GM12892 (cell line): ENCODE measurements around the gene TOX3.

Experiments used
- DNase-seq: peaks from one replicate; pipeline ENCODE4 v3.0.0; 2011; ENCODE audit not compliant: insufficient read length
- FAIRE-seq: peaks from 2 replicates; lab custom pipeline; 2011; peaks lifted over from hg19 to GRCh38; lab: Jason Lieb, UNC
- POLR2A ChIP-seq: IDR thresholded peaks from 2 replicates; pipeline ENCODE4 v1.6.1; 2011; ENCODE audit warnings: low read depth, low read length, control low read depth
- POLR2AphosphoS5 ChIP-seq: IDR thresholded peaks from 2 replicates; pipeline ENCODE4 v1.6.1; 2011; ENCODE audit warnings: low read depth, low read length, control low read depth
- TAF1 ChIP-seq: IDR thresholded peaks from 2 replicates; pipeline ENCODE4 v1.6.1; 2011; ENCODE audit warnings: low read depth, mild to moderate bottlenecking, control low read depth, low read length, borderline replicate concordance

TOX3 gene

GRCh38 chr16:52497067-52497816 is 49.7 kb downstream of the TOX3 start:
- TF ChIP-seq TAF1 (no peak), POLR2AphosphoS5 (no peak), POLR2A (no peak)
- FAIRE-seq (no peak), DNase-seq (no peak)

DNA sequence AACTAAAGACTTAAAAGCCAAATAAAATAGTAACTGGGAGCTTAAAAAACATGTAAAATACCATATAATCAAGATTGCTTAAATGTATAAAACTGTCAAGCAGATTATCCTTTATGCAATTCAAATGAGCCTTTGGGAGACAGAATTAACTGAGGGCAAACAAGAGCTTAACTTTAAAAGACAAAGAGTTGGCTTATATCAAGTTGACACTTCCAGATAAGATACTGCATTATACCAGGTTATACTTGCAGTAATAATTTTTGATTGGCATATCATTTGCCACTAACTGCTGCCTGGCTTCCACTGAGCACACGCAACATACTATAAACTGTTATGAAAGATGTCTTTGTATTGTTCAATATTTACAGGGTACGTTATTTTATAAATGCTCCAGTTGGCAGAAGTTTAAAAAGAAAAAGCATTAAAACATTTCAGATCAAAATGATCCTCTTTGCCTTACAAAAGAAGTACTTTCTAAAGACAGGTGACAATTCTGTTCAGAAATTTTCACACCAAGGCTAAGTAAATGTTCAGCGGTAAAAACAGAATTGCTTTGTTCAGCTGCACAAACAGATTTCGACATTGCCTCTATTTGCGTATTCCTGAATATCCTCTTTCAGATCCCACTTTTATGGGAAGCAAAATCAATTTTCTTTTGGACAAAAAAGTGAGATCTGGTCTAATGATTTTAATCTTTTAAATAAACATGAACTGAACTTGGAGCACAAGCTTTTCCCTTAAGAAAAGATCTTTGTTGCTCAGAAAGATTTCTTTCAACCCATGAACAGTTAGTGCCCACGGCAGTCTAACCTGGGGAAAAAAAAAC is 50.7 kb downstream of the TOX3 start:
- no peak for FAIRE-seq
- DNase-seq, result no peak
- no peak for TF ChIP-seq POLR2AphosphoS5
- TF ChIP-seq POLR2A, result no peak
- no peak for TF ChIP-seq TAF1

DNA sequence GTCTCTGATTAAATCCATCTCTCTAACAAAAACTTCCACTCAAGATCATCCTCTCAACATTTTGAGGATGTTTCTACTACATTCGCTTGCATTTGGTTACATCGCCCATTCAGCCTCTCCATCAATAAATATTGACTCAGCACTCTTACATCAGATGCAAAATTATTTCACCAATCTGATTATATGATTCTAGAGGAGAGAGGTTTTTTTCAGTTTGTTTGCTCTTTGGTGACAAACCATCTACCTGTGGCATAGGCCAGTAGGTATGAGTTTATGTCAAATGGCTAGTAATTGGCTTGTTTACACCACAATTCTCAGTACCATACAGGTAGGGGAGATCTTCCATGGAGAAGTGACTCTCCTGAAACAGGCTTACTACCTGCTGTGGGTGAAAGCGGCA is 52.3 kb downstream of the TOX3 start:
- DNase-seq, result no peak
- FAIRE-seq, result no peak
- TF ChIP-seq POLR2A (no peak), POLR2AphosphoS5 (no peak), TAF1 (no peak)

- DNase-seq (no peak), FAIRE-seq (no peak)
- TF ChIP-seq POLR2AphosphoS5, result no peak
- no peak for TF ChIP-seq POLR2A
- TF ChIP-seq TAF1, result no peak
Measured at GRCh38 chr16:52494145-52494544, 52.8 kb downstream of the TOX3 start.

GRCh38 chr16:52492789-52493357 is 54.1 kb downstream of the TOX3 start:
- TF ChIP-seq POLR2AphosphoS5 (no peak), TAF1 (no peak), POLR2A (no peak)
- FAIRE-seq (no peak), DNase-seq (no peak)

DNA sequence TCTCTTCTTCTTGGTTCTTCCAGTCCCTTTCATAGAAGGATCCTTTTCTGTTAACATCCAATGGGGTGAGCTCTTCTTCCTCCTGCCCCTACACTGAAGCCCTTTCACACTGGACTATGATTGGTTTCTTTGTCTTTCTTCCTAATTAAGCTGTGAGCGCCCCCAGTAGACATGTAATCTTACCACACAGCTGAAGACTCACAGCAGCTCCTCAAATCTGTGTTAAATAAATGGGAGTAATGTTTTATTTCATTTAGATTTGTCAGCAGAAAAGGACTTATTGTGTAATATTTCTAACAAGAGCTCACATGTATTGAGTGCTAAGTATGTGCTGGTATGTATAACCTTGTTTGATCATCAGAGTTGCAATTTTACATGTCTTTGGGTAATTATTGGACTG is 55.7 kb downstream of the TOX3 start:
- FAIRE-seq (no peak), DNase-seq (no peak)
- no peak for TF ChIP-seq POLR2A
- TF ChIP-seq POLR2AphosphoS5, result no peak
- TF ChIP-seq TAF1, result no peak

DNA sequence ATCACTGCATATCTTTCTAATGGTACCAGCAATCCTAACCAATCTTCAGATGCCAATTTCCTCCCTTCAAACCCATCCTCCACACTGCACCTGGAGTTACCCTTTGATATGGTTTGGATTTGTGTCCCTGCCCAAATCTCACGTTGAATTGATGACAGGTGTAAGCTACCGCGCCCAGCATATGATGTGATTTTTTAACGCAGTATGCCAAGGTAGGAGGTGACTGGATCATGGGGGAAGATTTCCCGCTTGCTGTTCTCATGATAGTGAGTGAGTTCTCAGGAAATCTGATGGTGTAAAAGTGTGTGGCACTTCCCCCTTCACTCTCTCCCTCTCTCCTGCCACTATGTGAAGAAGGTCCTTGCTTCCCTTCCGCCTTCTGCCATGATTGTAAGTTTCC is 57.0 kb downstream of the TOX3 start:
- DNase-seq (no peak), FAIRE-seq (no peak)
- no peak for TF ChIP-seq POLR2AphosphoS5
- TF ChIP-seq POLR2A, result no peak
- TF ChIP-seq TAF1, result no peak

DNA sequence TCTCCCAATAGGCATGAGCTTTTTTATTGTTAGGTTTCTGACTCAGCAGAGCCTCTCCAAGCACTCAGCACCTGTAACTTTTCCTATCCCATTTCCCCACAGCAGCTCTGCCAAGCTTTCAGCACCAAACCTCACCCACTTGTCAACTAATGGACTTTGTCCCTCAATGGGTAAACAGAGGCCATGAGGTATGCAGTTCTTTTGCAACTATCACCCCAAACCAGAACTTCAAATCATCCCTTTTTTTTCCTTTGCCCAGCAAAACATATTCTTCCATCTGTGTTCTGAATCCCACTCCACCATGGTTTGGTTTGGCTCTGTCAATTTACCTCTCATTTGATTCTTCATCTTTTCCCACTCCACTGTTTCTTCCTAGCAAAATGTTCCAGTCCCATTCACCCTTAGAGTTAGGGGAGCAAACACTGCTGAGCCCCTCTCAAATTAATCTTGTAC is 58.1 kb downstream of the TOX3 start:
- TF ChIP-seq TAF1 (no peak), POLR2A (no peak), POLR2AphosphoS5 (no peak)
- DNase-seq, result no peak
- FAIRE-seq, result no peak

- FAIRE-seq (no peak), DNase-seq (no peak)
- no peak for TF ChIP-seq POLR2A
- no peak for TF ChIP-seq POLR2AphosphoS5
- no peak for TF ChIP-seq TAF1
Measured at GRCh38 chr16:52487849-52488457, 59.0 kb downstream of the TOX3 start.

- no peak for TF ChIP-seq POLR2AphosphoS5
- TF ChIP-seq TAF1, result no peak
- no peak for TF ChIP-seq POLR2A
- no peak for FAIRE-seq
Measured at GRCh38 chr16:52480237-52480636, 66.7 kb downstream of the TOX3 start.

DNA sequence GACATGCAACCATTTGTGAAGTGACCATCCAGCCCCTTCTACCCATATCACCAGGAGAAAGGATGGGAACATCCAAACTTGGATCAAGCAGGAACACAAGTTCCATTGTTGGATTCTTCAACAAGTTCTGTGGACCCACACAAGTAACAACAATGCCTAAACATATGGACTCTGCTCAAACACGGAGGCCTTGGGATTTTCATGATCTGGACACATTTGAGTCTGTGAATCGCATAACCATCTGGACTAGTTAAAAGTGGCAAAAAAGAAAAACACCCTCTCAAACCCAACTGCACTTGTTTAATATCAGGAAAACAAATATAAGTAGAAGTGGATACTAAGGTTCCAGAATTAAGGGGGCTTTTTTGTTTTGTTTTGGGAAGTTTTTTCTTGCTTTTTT is 70.8 kb downstream of the TOX3 start:
- TF ChIP-seq TAF1 (no peak), POLR2A (no peak), POLR2AphosphoS5 (no peak)
- DNase-seq (no peak), FAIRE-seq (no peak)

More at GRCh38 chr16:52480237-52480636, 66.7 kb downstream of the TOX3 start:
- no peak for DNase-seq
